GM19238 (cell line): Measurements from ENCODE around the gene CETP.
"Not testable (repeated sequence)": the region's sequence is repeated elsewhere in the genome, so short reads cannot be mapped to it uniquely, and the experiment has no call there.

ENCODE experiments used
- DNase-seq: peaks from one replicate; pipeline ENCODE4 v3.0.0; 2011; ENCODE audit warnings: low spot score; ENCODE audit not compliant: insufficient read length

Gene CETP

GRCh38 chr16:56997264-56997663, 35.5 kb downstream of the CETP start:
- DNase-seq: no peak

- DNase-seq: no peak
Measured at GRCh38 chr16:56997931-56998330, 36.2 kb downstream of the CETP start.

- no peak for DNase-seq
Measured at GRCh38 chr16:56998352-56998751, 36.6 kb downstream of the CETP start.

GRCh38 chr16:56998861-56999260, 37.1 kb downstream of the CETP start:
- no peak for DNase-seq

GRCh38 chr16:56999409-57000270, 37.9 kb downstream of the CETP start:
- no peak for DNase-seq

GRCh38 chr16:57000271-57001025, 38.7 kb downstream of the CETP start:
- DNase-seq: no peak

- DNase-seq: no peak
Measured at GRCh38 chr16:57001026-57001679, 39.4 kb downstream of the CETP start.

GRCh38 chr16:57003439-57004386, 42.0 kb downstream of the CETP start:
- no peak for DNase-seq

- DNase-seq: no peak
Measured at GRCh38 chr16:57004387-57005250, 42.9 kb downstream of the CETP start.

GRCh38 chr16:57005597-57005996, 43.8 kb downstream of the CETP start:
- not testable (repeated sequence) for DNase-seq

- DNase-seq: no peak
Measured at GRCh38 chr16:57007050-57007449, 45.3 kb downstream of the CETP start.

- DNase-seq: no peak
Measured at GRCh38 chr16:57007530-57007929, 45.8 kb downstream of the CETP start.

GRCh38 chr16:57008440-57008839, 46.7 kb downstream of the CETP start:
- no peak for DNase-seq

- DNase-seq: no peak
Measured at GRCh38 chr16:57009643-57010170, 48.0 kb downstream of the CETP start.

GRCh38 chr16:57012353-57012752, 50.6 kb downstream of the CETP start:
- no peak for DNase-seq

- no peak for DNase-seq
Measured at GRCh38 chr16:57013229-57013628, 51.5 kb downstream of the CETP start.

- DNase-seq: no peak
Measured at GRCh38 chr16:57013902-57014301, 52.2 kb downstream of the CETP start.

- DNase-seq: no peak
Measured at GRCh38 chr16:57016301-57016700, 54.6 kb downstream of the CETP start.

- no peak for DNase-seq
Measured at GRCh38 chr16:57016831-57017230, 55.1 kb downstream of the CETP start.

GRCh38 chr16:57017251-57017650, 55.5 kb downstream of the CETP start:
- no peak for DNase-seq
